SH-SY5Y (cell line): ENCODE measurements around the gene ZNF26.

Source experiments
- GATA2 ChIP-seq: IDR thresholded peaks from 2 replicates; pipeline ENCODE4 v1.6.1; 2011; ENCODE audit warnings: mild to moderate bottlenecking, low read depth, low read length
- GATA3 ChIP-seq: IDR thresholded peaks from 2 replicates; pipeline ENCODE4 v1.6.1; 2011; ENCODE audit warnings: low read depth, mild to moderate bottlenecking, low read length, moderate library complexity

Gene ZNF26, protein sequence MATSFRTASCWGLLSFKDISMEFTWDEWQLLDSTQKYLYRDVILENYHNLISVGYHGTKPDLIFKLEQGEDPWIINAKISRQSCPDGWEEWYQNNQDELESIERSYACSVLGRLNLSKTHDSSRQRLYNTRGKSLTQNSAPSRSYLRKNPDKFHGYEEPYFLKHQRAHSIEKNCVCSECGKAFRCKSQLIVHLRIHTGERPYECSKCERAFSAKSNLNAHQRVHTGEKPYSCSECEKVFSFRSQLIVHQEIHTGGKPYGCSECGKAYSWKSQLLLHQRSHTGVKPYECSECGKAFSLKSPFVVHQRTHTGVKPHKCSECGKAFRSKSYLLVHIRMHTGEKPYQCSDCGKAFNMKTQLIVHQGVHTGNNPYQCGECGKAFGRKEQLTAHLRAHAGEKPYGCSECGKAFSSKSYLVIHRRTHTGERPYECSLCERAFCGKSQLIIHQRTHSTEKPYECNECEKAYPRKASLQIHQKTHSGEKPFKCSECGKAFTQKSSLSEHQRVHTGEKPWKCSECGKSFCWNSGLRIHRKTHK

GRCh38 chr12:132986001-132986884, at the start of gene ZNF26:
ZNF26 (plus strand) TSS chr12:132986367; CDS start chr12:132986841, 474 bp downstream.
- TF ChIP-seq GATA3 = no peak
- TF ChIP-seq GATA2 = peak; percentile 65

- no peak for TF ChIP-seq GATA3
- no peak for TF ChIP-seq GATA2
Observed at GRCh38 chr12:132937476-132937875, 48.7 kb upstream of the ZNF26 start.

GRCh38 chr12:132940071-132940719, 46.0 kb upstream of the ZNF26 start:
- no peak for TF ChIP-seq GATA2
- no peak for TF ChIP-seq GATA3

- TF ChIP-seq GATA3 = no peak
- TF ChIP-seq GATA2 = no peak
Observed at GRCh38 chr12:132941336-132941954, 44.7 kb upstream of the ZNF26 start.

DNA sequence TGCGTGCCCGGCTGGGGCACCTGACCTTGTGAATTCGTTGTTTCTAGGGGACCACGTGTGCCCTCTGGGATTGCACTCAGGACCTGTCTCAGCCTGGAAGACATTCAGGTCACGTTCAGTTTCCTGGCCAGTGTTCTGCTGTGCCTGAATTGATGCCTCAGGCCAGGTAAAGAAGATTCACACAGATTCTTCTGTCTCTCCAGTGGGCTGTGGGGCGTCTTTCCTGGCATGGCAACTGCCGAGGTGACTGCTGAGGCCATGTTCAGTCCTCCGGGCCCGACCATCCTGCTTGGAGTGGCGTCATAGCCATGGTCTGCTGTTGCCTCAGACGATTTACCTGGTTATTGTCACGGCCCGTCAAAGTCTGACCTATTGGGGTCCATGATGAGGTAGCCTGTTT, 43.6 kb upstream of the ZNF26 start:
- TF ChIP-seq GATA2 = no peak

DNA sequence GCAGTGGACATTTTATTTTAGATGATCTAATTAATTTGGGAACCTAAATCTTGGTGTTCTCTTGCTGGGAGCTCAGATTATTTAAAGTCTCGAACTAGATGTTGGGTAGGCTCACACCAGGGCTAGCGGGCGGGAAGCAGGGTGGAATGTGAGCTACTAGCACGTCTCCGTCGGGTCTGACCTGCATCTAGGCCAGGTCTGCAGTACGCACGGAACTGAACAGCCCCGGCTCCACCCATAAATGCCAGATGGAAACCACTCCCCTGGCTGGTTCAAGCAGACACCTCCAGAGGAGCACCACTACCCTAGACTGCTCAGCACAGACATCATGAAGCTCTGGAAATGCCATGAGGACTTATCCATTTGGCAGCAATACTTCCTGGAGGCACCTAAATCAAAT, 40.4 kb upstream of the ZNF26 start:
- TF ChIP-seq GATA2 = no peak
- no peak for TF ChIP-seq GATA3

- TF ChIP-seq GATA3 (no peak), GATA2 (no peak)
Observed at GRCh38 chr12:132946246-132946820, 39.8 kb upstream of the ZNF26 start.

- TF ChIP-seq GATA2 (no peak), GATA3 (no peak)
Observed at GRCh38 chr12:132948146-132949066, 37.8 kb upstream of the ZNF26 start.

DNA sequence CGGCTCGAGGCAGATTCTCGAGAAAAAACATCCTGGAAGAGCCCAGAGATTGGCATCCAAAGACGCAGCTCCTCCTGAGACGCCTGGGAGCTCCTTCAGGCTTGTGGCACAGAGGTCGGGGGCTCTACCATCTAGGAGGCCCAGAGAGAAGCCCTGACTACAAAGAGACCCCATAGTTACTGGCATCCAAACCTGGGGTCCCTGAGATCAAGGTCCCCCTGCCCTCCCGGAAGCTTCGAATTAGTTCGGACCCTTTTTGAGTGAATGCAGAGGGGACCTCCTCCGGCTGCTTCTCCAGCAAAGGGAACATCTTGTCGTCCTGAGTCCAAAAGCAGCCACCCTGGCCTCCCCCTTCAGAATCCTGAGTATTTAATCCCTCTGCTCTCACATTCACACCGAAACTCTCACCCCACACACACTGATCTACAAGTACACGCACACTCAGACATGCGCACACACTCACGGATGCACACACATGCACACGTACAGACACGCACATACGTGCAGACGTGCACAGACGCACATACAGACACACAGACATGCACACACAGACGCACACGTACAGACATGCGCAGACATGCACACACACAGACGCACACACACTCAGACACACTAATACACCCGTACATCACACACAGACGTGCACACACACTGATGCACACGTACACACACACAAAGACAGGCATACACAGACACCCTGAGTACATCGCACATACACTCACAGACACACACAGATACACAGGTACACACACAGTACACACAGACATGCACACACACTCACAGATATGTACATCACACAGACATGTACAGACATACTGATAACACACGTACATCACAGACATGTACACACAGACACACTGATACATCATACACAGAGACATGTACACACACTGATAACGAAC, 36.0 kb upstream of the ZNF26 start:
- TF ChIP-seq GATA2 (no peak), GATA3 (no peak)

GRCh38 chr12:132950844-132951535, 35.2 kb upstream of the ZNF26 start:
- TF ChIP-seq GATA2 (no peak), GATA3 (no peak)

DNA sequence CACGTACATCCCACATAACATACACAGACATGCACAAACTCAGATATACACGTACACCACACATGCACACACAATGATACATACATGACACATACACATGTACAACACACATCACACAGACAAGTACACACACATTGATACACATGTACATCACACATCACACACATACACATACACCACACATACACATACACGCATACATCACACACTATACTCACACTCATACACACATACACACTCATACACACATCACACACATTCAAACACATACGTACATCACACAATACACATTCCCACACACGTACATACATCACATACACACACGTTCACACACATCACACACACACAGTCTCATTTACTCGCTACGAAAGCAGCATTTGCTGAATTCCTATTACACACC, 34.5 kb upstream of the ZNF26 start:
- TF ChIP-seq GATA3 (no peak), GATA2 (no peak)
